Measurements from ENCODE around the gene TEKT3.

DNA sequence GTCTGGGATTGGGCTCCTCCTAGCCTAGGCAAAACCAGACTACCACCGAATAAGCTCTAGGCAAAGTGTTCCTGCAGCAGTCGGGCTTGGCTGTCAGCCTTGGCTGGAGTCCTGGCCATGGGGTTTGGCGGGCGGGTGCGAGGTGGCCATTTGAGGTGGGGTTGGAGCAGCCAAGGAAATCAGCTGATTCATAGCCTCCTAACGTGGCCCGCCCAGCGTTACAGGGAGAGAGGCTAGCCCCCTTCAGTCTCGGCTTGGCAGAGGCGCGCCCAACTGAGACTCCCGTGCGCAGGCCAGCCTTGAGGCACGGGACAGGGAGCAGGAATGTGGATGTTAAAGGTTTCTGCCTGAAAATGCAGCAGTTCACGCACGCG lies 78.2 kb downstream of the TEKT3 start:
- TF ChIP-seq, protein P1, sequence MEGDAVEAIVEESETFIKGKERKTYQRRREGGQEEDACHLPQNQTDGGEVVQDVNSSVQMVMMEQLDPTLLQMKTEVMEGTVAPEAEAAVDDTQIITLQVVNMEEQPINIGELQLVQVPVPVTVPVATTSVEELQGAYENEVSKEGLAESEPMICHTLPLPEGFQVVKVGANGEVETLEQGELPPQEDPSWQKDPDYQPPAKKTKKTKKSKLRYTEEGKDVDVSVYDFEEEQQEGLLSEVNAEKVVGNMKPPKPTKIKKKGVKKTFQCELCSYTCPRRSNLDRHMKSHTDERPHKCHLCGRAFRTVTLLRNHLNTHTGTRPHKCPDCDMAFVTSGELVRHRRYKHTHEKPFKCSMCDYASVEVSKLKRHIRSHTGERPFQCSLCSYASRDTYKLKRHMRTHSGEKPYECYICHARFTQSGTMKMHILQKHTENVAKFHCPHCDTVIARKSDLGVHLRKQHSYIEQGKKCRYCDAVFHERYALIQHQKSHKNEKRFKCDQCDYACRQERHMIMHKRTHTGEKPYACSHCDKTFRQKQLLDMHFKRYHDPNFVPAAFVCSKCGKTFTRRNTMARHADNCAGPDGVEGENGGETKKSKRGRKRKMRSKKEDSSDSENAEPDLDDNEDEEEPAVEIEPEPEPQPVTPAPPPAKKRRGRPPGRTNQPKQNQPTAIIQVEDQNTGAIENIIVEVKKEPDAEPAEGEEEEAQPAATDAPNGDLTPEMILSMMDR (IDR thresholded peaks at IDR 0.05; ENCODE audit: extremely low read depth in 1 of 2, insufficient read depth in 1 of 2, low read depth in 1 of 2, low read length in 2 of 2): no peak
- TF ChIP-seq EZH2 (IDR thresholded peaks at IDR 0.05; ENCODE audit: borderline replicate concordance, low read depth, low read length, severe bottlenecking) (no peak), POLR2A (IDR thresholded peaks at IDR 0.05; ENCODE audit: low read depth, low read length) (no peak), POLR2AphosphoS5 (IDR thresholded peaks at IDR 0.05; ENCODE audit: insufficient read depth, low read depth, low read length) (no peak), MYC (IDR thresholded peaks at IDR 0.05; ENCODE audit: low read depth, low read length) (no peak), FOS (IDR thresholded peaks at IDR 0.05; ENCODE audit: borderline replicate concordance, insufficient read depth, low read length) (no peak), JUN (IDR thresholded peaks at IDR 0.05; ENCODE audit: borderline replicate concordance, insufficient read depth, insufficient read length, low read depth) (no peak), GATA2 (IDR thresholded peaks at IDR 0.05; ENCODE audit: insufficient read depth, insufficient read length, low read depth, low read length) (no peak)
- TF ChIP-seq, protein P2, sequence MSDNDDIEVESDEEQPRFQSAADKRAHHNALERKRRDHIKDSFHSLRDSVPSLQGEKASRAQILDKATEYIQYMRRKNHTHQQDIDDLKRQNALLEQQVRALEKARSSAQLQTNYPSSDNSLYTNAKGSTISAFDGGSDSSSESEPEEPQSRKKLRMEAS (IDR thresholded peaks at IDR 0.05; ENCODE audit: insufficient read depth, insufficient read length): no peak
